HG02870 (cell line): ENCODE data around the gene CLMP.
"Not testable (repeated sequence)": the region's sequence is repeated elsewhere in the genome, so short reads cannot be mapped to it uniquely, and the experiment has no call there.

ENCODE experiments used
- ATAC-seq: cut with Tn5 transposase; IDR thresholded peaks from one replicate; pipeline ENCODE4 v1.9.1; 2021; ENCODE audit warnings: mild to moderate bottlenecking, moderate library complexity; ENCODE audit not compliant: unreplicated experiment

CLMP gene

GRCh38 chr11:123218451-123218850 is 23.4 kb upstream of the CLMP start:
- ATAC-seq: no peak

- no peak for ATAC-seq
These were observed 22.8 kb upstream of the CLMP start for GRCh38 chr11:123217897-123218296.

DNA sequence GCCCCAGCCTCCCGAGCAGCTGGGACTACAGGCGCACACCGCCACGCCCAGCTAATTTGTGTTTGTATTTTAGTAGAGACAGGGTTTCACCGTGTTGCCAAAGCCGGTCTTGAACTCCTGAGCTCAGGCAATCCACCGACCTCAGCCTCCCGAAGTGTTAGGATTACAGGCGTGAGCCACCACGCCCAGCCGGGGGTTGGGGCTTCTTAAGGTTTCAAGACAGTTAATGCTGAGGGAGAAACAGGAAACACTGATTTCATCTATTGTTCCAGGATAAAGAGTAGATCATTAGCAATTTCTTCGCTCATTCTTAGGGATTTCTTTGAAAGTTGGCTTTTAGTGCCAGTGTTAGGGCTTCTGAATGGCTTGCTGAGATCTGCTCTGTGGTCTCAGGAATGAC is 21.2 kb upstream of the CLMP start:
- no peak for ATAC-seq

DNA sequence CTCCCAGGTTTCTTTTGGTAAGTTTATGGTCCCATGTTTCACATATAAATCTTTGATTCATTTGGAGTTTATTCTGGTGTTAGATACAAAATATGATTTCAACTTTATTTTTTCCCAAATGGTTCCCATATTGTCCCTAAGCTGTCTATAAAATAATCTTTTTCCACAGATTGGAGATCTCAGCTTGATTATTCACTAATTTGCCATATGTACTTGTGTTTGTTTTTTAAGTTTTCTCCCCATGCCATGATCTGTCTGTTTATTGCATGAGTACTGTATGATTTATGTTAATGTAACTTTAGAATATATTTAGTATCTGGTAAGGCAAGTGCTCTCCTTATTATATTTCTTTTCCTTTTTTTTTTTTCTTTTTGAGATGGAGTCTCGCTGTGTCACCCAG is 19.9 kb upstream of the CLMP start:
- no peak for ATAC-seq

GRCh38 chr11:123214396-123214795 is 19.3 kb upstream of the CLMP start:
- ATAC-seq: no peak

DNA sequence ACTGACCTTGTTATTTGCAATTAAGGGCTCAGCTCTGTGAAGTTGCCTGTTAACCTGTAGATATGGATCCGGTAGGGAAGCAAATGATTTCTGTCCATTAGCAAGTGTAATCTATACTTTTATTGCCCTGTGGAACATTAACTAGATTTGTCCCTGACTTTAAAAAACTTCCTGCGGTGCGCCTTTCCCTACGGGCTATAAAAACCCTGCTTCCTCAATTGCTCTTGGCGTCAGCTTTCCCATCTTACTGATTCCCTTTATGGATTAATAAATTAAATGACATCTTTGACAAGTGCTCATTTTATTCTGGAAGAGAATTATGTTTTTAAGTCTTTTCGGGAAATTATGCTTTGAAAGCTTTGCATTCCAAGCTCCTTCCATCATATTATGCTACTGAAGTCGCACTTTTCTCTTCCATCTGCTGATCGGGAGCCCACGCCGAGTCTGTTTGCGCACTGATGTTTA is 18.3 kb upstream of the CLMP start:
- no peak for ATAC-seq

DNA sequence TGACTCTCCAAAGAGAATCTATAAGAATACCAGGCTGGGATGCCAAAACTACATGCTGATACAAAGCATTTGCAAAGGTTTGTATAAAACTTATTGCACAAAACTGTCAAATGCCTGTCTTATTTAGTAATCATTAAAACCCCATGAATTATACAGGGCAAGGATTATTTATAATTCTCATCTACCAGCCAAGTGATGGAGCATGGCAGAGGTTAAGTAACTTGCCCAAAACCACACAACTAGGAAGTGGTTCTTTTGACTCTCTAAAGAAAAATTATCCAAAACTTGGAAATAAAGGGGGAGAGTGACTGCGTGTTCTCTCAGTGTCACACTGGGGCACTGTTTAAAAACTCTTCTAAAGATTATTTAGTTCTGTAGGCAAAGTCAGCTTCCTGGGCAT is 17.4 kb upstream of the CLMP start:
- no peak for ATAC-seq

DNA sequence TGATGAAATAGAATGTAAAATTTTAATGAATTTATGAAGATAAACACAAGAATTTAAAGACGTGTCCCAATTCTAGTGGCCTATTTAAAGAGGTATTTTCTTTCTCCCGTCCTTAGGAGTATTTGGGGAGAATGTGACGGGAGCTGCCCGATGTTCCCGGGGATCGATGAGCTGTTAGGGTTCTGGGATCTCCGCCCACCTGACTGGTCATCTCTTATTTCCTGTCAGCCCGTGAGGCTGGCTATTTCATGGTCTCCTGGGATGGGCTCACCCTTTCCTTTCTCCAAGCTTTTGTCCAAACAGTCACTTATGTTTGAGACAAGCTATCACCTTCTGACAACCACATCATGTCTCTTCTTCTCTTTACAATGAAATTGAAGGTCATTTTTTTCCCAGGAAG is 16.9 kb upstream of the CLMP start:
- ATAC-seq: no peak

GRCh38 chr11:123211149-123211852 is 16.3 kb upstream of the CLMP start:
- no peak for ATAC-seq

- ATAC-seq: no peak
These were observed 14.5 kb upstream of the CLMP start for GRCh38 chr11:123209591-123209990.

DNA sequence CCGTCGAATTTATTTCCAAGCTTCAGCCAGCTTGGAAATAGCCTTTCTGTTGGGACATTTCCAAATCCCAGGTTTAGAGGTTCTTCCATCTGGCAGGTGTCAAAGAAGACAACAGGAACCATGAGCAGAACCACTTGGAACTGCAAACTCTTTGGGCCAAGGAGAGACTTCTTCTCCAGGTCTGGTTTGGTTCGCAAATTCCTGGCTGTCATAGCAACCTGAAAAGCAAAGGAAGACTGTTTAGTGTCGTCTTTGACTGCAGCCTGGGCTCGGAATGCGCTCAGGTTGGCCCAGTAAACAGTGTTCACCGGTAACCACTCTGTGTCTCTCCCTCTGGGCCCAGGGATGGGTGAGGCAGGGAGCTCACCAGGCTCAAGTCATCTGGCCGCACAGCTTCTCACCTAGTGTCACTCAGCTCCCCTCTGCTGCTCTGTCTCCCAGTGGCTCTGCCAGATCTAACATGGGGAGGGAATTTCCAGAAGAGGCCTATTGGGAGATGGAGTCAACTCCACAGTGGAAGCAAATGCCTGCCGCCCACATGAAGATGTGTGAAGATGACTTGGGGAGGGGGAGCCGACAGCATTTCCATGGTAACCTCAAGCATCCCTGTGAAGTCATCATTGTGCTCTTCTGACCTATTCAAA is 11.9 kb upstream of the CLMP start:
- no peak for ATAC-seq

- ATAC-seq: not testable (repeated sequence)
These were observed 11.0 kb upstream of the CLMP start for GRCh38 chr11:123206055-123206454.

GRCh38 chr11:123203934-123204333 is 8.9 kb upstream of the CLMP start:
- no peak for ATAC-seq

- no peak for ATAC-seq
These were observed 8.4 kb upstream of the CLMP start for GRCh38 chr11:123203471-123203870.

DNA sequence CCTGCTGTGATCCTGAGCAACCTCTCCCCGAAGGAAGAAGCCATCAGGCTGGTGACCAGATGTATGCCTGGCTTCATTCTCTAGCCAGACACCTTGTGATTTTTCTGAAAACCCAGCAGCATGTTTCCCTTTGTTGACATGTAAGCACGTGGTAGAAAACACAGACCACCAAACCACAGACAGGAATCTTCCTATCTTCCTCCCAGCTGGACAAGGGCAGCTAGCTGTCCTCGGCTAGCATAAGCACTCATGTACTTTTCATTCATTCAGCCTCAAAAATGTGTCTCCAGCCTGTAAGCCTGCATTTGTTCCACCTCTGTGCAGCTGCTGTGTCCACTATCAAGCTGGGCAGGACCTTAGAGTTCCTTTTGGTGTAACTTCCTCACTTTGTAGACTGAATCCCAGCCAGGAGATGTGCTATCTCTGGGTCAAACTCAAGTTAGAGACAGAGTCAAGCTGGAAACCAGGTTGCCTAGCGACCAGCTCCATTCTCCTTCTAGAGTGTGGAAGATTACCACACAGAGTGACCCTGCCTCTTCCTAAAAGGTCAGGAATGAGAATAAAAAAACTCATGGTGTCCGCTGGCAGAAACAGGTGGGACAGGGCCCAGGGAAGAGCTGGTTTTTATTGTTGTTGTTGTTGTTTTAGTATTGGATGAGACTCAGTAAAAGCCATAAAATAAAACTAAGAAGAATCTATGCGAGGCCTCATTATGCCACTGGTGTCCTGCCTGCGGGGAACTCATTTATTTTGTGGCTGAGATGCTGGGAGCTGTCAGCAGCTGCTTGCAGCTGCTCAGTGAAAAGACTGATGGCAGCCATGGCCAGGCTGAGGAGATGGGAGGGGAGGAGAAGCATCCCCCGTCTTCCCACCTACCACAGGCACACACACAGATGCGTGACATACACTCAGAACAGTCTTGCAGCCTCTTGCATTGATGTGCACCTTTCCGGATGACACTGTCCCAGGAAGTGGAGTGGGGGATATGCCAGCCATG is 7.4 kb upstream of the CLMP start:
- no peak for ATAC-seq

- ATAC-seq: no peak
These were observed 5.2 kb upstream of the CLMP start for GRCh38 chr11:123200264-123200663.

DNA sequence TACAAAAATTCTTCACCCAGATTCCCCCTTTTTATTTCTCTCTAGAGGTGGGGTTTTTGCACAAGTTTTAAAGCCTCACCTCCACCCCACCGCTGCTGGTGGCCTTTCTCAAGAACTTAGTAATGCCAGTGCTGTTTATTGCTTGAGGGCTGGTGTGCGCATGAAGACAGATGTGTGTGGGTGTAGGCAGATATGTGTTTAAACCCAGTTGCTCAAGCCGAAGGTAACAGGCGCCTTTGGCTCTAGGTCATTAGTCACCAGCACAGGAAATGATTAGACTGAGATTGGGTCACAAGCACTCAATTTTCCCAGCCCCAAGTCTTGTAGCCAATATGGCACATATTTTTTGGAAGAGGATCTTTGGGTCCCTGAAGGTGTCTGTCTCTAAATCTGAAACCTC is 2.7 kb upstream of the CLMP start:
- no peak for ATAC-seq

GRCh38 chr11:123196060-123196714 is 1.1 kb upstream of the CLMP start:
- ATAC-seq: no peak

DNA sequence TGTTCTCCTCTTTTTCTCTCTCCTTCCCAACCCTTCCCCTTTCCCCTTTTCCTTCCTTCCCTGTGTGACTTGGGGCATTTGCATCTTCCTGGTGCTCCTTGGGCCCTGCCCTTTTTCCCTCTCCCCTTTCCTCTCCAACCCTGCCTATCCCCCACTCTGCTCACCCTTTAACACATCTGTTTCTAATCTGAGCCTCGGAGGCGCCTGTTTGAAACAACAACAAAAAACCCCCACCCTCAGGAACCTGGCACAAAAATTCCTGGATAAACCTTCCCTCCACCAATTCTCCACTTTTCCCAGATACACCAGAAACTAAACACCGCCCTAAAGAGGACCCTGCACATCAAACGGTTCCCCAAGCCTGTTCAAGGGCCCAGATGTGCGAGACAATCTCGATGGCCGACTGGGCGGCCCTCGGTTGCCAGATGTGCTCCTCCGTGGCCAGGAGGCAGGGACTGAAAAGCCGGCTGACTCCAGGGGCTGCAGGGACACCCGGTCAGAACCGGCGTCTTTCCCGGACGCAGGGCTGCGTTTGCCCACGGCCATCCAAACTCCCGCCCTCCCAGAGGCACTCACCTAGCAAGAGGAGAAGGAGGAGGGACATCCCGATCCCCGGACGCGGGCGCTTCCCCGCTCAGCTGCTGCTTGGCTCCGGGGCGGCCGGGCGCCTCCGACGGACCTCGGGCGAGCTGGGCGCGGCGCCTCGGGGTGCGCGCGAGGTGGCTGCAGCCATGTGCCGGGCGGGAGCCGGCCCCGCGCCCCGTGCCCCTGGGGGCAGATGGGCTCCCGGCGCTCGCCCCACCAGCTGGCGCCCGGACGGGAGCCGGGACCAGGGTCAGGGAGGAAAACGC is 486 bp downstream of the CLMP start:
- no peak for ATAC-seq

DNA sequence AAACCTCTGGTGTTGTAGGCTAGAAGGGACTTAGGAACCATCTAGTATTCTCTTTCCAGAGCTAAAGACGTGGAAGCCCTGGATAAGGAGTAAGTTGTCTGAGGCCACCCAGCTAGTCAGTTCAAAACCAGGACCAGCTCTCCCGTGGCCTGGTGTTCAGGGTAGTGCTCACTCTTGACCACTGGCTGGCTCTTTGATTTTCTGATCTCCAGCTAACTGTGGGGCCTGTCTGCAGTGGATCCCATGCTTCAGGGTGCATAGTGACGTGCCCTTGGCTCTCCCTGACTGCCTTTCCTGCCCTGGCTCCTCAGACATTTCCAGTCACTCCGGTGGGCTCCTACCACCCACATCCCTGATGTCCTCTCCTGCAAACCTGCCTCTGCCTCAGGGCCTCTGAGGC is 1.3 kb downstream of the CLMP start:
- no peak for ATAC-seq
